ENCODE measurements around the gene ANGPT4. TPM values are rescaled to one million over a fixed set of nuclear protein-coding genes. Genes with fewer than 3 reads are reported as not detected.

ANGPT4 gene
- total RNA-seq, 2 experiments from 2014 or later, result not detected

DNA sequence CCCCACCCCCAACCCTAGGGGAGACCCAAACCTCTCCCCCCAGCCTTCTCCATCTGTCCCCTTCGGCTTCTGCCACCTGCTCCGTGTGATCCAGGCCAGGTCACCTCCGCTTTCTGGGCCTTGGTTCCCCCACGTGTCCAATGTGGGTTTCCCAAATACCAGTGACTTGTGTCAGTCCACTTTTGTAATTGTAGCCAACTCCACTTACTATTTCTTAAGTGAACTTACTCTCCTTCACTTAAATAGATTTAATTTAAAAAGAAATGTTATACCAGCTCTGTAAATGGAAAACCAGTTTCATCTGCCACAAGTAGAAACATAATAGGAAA is 92.6 kb downstream of the ANGPT4 start:
- Histone ChIP-seq H3K27me3 (ENCODE audit: control insufficient read depth in 1 of 2, insufficient read depth in 2 of 2, low read length in 2 of 2) (no peaks in the 10 kb centered on the region), H3K36me3 (ENCODE audit: insufficient read depth, low read length) (no peaks in the 10 kb centered on the region), H3K9me3 (ENCODE audit: control insufficient read depth in 1 of 2, insufficient read depth in 1 of 2, low read length in 2 of 2) (no peaks in the 10 kb centered on the region), H3K27ac (ENCODE audit: low read depth in 1 of 2, low read length in 2 of 2) (no peak overlapping the region), H3K4me3 (ENCODE audit: low read length) (no peak overlapping the region), H3K4me1 (ENCODE audit: insufficient read depth, low read length) (peaks cover 4% of the 10 kb centered on the region)
- POLR2A ChIA-PET, result no interaction called here
- ATAC-seq (ENCODE audit: poor library complexity), result no peak
- no peaks in the 10 kb centered on the region for H3K4me1 Mint-ChIP-seq (ENCODE audit: low read depth)
- CTCF ChIA-PET, result no interaction called here
- H3K9me3 Mint-ChIP-seq, result no peaks in the 10 kb centered on the region
- TF ChIP-seq, protein P1, sequence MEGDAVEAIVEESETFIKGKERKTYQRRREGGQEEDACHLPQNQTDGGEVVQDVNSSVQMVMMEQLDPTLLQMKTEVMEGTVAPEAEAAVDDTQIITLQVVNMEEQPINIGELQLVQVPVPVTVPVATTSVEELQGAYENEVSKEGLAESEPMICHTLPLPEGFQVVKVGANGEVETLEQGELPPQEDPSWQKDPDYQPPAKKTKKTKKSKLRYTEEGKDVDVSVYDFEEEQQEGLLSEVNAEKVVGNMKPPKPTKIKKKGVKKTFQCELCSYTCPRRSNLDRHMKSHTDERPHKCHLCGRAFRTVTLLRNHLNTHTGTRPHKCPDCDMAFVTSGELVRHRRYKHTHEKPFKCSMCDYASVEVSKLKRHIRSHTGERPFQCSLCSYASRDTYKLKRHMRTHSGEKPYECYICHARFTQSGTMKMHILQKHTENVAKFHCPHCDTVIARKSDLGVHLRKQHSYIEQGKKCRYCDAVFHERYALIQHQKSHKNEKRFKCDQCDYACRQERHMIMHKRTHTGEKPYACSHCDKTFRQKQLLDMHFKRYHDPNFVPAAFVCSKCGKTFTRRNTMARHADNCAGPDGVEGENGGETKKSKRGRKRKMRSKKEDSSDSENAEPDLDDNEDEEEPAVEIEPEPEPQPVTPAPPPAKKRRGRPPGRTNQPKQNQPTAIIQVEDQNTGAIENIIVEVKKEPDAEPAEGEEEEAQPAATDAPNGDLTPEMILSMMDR (IDR thresholded peaks at IDR 0.05), result no peak
- no peak for DNase-seq
- no peaks in the 10 kb centered on the region for H3K36me3 Mint-ChIP-seq (ENCODE audit: low read depth)
- intact Hi-C loops (cut with DNase I, micrococcal nuclease), result no loop called here
- no peaks in the 10 kb centered on the region for H3K27me3 Mint-ChIP-seq
- H3K27ac Mint-ChIP-seq, result no peak overlapping the region
- H3K4me3 Mint-ChIP-seq, result no peak overlapping the region

DNA sequence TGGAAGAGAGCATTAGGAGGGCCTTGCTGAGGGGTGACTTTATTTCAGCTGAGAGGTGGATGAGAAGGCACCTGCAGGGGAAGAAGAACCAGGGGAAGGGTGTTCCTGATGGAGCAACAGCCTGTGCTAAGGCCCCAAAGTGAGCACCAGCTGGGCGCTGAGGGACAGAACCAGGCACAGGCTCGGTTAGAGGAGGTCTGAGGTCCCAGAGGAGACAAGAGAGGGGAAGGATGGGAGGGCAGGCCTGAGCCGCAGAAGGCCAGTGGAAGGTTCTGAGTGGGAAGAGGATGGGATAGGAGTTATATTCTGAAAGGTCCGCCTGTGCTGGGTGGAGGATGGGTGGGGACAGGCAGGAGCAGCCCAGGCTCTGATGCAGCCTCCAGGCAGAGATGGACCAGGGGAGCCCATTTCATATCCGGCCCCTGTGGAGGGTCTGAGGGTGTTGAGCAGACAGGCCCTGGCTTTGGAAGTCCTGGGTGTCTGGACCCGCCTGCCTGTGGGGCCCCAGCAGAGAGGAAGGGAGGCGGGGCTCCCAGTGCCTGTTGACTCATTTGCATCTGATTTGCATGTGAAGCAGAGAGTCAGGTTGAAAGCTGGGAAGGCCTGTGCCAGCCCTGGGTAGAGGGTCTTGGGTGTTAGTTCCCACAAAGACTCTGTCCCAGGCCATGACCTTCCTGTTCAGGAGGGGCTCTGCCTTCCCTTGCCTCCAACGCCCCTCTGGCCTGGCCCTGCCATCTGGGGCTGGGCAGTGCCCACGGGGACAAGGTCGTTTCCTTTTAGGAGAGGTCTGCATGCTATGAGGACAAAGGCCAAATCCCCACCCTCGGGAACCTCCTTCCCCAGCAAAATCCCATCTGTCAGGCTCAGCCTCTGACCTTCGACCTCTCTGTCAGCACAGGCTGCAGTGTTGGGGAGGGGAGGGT is 93.2 kb downstream of the ANGPT4 start:
- no peaks in the 10 kb centered on the region for H3K36me3 Mint-ChIP-seq (ENCODE audit: low read depth)
- no peak overlapping the region for H3K27ac Mint-ChIP-seq
- no peak overlapping the region for H3K4me3 Mint-ChIP-seq
- no peak for DNase-seq
- intact Hi-C loops (cut with DNase I, micrococcal nuclease), result no loop called here
- ATAC-seq (ENCODE audit: poor library complexity), result no peak
- CTCF ChIA-PET, result interaction anchor here (1.1 kb wide), 1 partner anchor 390 kb away, joined by 3 read pairs; no protein-coding TSS in a partner anchor
- TF ChIP-seq, protein P1 (IDR thresholded peaks at IDR 0.05), result no peak
- Histone ChIP-seq H3K4me3 (ENCODE audit: low read length) (no peak overlapping the region), H3K27me3 (ENCODE audit: control insufficient read depth in 1 of 2, insufficient read depth in 2 of 2, low read length in 2 of 2) (no peaks in the 10 kb centered on the region), H3K36me3 (ENCODE audit: insufficient read depth, low read length) (no peaks in the 10 kb centered on the region), H3K9me3 (ENCODE audit: control insufficient read depth in 1 of 2, insufficient read depth in 1 of 2, low read length in 2 of 2) (no peaks in the 10 kb centered on the region), H3K27ac (ENCODE audit: low read depth in 1 of 2, low read length in 2 of 2) (no peak overlapping the region), H3K4me1 (ENCODE audit: insufficient read depth, low read length) (peaks cover 4% of the 10 kb centered on the region)
- no peaks in the 10 kb centered on the region for H3K4me1 Mint-ChIP-seq (ENCODE audit: low read depth)
- H3K27me3 Mint-ChIP-seq, result no peaks in the 10 kb centered on the region
- POLR2A ChIA-PET, result no interaction called here
- H3K9me3 Mint-ChIP-seq, result no peaks in the 10 kb centered on the region

DNA sequence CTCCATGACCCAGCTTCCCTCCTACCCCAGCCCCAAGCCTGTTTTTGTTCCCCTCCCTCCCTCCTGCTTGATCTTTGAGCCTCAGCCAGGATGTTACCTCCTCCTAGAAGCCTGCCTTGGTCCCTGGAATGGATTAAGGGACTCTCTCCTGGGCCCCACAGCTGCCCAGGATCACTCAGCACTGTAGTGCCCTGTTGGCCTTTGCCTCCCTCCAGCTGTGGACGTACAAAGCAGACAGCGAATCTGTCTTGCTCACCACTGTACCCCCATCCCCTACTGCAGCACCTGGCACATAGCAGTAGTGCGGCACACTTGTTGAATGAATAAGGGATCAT is 94.4 kb downstream of the ANGPT4 start:
- ChIA-PET CTCF (interaction anchor here (1.1 kb wide), 1 partner anchor 391 kb away, joined by 3 read pairs; no protein-coding TSS in a partner anchor), POLR2A (no interaction called here)

More for the DNA sequence above, 94.4 kb downstream of the ANGPT4 start:
- H3K4me3 Mint-ChIP-seq, result no peak overlapping the region
- Histone ChIP-seq H3K4me1 (ENCODE audit: insufficient read depth, low read length) (peaks cover 4% of the 10 kb centered on the region), H3K27ac (ENCODE audit: low read depth in 1 of 2, low read length in 2 of 2) (no peak overlapping the region), H3K4me3 (ENCODE audit: low read length) (no peak overlapping the region), H3K27me3 (ENCODE audit: control insufficient read depth in 1 of 2, insufficient read depth in 2 of 2, low read length in 2 of 2) (no peaks in the 10 kb centered on the region), H3K9me3 (ENCODE audit: control insufficient read depth in 1 of 2, insufficient read depth in 1 of 2, low read length in 2 of 2) (no peaks in the 10 kb centered on the region), H3K36me3 (ENCODE audit: insufficient read depth, low read length) (no peaks in the 10 kb centered on the region)
- no peaks in the 10 kb centered on the region for H3K9me3 Mint-ChIP-seq
- H3K27me3 Mint-ChIP-seq, result no peaks in the 10 kb centered on the region
- no peak overlapping the region for H3K27ac Mint-ChIP-seq
- DNase-seq, result no peak
- intact Hi-C loops (cut with DNase I, micrococcal nuclease), result no loop called here
- H3K4me1 Mint-ChIP-seq (ENCODE audit: low read depth), result no peaks in the 10 kb centered on the region
- H3K36me3 Mint-ChIP-seq (ENCODE audit: low read depth), result no peaks in the 10 kb centered on the region
- TF ChIP-seq, protein P1 (IDR thresholded peaks at IDR 0.05), result no peak
- no peak for ATAC-seq (ENCODE audit: poor library complexity)

Data from CD4-positive, alpha-beta T cell (primary cell).